Measurements from ENCODE around the gene STX10. TPM values are rescaled to one million over a fixed set of nuclear protein-coding genes. Genes with fewer than 3 reads are reported as not detected.
"Not testable (repeated sequence)": the region's sequence is repeated elsewhere in the genome, so short reads cannot be mapped to it uniquely, and the experiment has no call there.

Gene STX10
- polyA plus RNA-seq, 4 donors: 53.2 to 71.4 (median 54.6) TPM

DNA sequence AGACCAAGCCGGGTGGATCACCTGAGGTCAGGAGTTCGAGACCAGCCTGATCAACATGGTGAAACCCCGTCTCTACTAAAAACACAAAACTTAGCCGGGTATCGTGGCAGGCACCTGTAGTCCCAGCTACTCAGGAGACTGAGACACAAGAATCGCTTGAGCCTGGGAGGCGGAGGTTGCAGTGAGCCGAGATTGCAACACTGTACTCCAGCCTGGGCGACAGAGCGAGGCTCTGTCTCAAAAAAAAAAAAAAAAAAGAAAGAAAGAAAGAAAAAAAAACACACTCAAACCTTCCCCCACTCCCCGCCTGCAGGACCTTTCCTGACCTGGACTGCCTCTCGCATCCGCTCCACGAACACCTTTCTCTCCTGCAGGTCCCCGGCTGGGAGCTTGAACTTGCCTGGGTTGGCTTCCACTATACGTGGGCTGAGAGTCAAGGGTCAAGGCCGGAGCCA is 975 bp downstream of the STX10 start:
- DNase-seq (ENCODE audit: low read depth in 4 of 4, low spot score in 3 of 4): not testable (repeated sequence)

DNA sequence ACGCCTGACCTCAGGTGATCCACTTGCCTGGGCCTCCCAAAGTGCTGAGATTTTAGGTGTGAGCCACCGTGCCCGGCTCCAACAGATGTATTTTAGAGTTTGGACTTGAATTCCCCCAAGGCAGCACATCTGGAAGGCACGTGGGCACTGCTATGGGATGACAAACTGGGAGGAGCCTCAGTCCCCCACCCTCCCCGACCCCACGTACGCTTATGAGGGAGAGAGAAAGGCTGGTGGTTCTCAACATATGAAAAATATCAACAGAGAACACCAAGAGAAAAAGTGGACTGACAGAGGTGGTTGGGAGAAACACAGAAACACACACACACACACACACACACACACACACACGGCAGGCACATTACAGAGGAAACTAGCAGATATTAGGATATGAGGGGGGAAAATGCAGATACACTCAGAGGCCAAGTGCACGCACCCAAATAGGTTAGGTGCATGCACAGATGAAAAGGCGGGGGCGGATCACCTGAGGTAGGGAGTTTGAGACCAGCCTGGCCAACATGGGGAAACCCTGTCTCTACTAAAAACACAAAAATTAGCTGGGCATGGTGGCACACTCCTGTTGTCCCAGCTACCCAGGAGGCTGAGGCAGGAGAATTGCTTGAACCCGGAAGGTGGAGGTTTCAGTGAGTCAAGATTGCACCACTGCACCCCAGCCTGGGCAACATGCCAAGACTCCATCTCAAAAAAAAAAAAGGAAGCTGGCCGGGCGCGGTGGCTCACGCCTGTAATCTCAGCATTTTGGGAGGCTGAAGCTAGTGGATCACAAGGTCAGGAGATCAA is 3.2 kb downstream of the STX10 start:
- DNase-seq (ENCODE audit: low read depth in 4 of 4, low spot score in 3 of 4): no peak

DNA sequence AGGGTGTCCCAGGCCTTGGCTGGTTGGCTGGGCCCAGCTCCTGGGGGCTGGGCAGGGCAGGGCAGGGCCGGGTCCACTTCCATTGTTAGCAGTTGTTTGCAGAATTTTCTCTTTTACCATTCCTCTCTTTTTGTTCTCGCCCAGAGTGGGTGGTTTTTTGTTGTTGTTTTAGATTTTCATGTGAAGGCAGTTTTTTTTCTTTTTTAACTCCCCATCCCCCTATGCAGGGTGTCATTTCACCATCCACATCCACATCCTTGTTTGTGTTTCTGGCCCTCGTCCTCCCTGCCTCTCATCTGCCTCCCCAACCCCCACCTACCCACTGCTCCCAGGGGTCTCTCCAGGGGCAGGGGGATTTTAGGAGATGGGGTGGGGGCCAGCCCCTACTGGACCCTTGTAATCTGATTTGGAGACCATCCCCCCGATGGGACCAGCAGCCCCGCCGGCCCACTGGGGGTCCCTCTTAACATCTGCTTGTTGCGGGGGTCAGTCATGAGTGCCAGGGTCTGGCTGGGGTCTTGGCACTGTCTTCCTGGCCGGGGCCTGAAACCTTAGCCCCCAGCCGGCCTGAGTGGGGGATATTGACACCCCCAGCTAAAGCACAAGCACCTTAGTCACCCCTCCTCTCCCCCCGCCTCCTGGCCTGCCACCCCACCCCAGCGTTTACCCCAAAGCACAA is 10.4 kb downstream of the STX10 start:
- DNase-seq (ENCODE audit: low read depth in 4 of 4, low spot score in 3 of 4): no peak

DNA sequence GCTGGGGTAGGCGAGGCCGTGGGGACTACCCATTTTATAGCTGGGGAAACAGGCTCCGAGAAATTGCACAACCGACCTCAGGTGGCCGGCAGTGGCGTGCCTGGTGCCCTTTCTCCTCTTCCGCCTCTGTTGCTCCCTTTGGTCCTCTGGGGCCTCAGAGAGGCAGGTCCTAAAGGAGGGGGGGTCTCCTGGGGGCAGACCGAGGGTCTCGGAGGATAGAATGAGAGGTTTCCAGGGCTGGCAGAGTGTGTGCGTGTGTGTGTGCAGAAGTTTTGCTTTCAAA is 11.3 kb downstream of the STX10 start:
- DNase-seq (ENCODE audit: low read depth in 4 of 4, low spot score in 3 of 4): no peak

DNA sequence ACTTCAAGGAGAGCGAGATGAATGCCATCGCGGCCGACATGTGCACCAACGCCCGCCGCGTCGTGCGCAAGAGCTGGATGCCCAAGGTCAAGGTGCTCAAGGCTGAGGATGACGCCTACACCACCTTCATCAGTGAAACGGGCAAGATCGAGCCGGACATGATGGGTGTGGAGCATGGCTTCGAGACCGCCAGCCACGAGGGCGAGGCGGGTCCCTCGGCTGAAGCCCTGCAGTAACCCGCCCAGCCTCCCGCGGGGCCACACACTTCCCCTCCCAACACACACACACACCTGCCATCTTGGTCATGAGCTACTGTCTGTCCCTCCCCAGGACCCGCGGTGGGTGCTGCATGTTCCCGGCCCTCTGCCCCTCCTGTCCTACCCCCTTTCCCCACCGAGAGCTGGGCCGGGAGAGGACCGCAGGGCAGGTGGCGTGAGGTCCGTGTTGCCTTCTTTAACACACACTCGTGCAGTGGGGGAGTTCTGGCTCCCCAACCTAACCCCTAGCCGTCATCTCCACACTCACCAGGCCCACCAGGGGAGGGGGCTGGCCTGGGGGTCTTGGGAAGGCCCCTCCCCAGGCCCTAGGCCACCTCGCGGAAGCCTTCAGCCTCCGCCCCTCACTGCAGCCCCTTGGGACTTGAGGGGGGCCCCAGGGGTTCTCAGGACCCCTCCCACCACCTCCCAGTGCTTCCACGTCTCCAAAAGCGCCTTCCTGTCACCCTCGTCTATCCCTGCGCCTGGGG is 11.8 kb downstream of the STX10 start:
- no peak for DNase-seq (ENCODE audit: low read depth in 4 of 4, low spot score in 3 of 4)

DNA sequence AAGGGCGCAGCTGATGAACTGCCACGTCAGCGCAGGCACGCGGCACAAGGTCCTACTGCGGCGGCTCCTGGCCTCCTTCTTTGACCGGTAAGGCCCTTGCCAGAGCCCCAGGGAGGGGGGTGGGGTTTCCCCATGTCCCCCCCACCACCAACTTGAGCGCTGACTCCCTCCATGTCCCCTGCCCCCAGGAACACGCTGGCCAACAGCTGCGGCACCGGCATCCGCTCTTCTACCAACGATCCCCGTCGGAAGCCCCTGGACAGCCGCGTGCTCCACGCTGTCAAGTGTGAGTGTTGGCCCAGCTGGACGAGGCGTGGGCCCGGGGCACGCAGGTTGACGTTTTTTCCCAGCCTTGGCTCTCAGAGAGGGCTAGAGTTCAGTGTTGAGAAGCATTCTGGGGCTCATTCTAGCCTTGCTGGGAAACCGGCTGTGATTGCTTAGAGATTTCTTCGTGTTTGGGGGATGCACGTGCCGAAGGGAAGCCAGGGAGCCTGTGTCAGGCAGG is 12.8 kb downstream of the STX10 start:
- no peak for DNase-seq (ENCODE audit: low read depth in 4 of 4, low spot score in 3 of 4)

DNA sequence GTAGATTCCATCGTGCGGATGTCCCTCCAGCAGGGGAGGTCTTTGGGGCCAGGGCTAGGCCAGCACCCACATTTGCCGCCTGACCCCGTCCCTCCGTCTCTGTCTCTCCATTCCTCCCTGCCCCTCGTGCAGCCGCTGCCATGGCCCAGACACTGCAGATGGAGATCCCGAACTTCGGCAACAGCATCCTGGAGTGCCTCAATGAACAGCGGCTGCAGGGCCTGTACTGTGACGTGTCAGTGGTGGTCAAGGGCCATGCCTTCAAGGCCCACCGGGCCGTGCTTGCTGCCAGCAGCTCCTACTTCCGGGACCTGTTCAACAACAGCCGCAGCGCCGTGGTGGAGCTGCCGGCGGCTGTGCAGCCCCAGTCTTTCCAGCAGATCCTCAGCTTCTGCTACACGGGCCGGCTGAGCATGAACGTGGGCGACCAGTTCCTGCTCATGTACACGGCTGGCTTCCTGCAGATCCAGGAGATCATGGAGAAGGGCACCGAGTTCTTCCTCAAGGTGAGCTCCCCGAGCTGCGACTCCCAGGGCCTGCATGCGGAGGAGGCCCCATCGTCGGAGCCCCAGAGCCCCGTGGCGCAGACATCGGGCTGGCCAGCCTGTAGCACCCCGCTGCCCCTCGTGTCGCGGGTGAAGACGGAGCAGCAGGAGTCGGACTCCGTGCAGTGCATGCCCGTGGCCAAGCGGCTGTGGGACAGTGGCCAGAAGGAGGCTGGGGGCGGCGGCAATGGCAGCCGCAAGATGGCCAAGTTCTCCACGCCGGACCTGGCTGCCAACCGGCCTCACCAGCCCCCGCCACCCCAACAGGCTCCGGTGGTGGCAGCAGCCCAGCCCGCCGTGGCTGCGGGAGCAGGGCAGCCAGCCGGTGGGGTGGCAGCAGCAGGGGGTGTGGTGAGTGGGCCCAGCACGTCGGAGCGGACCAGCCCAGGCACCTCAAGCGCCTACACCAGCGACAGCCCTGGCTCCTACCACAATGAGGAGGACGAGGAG is 14.8 kb downstream of the STX10 start:
- DNase-seq (ENCODE audit: low read depth in 4 of 4, low spot score in 3 of 4): no peak

DNA sequence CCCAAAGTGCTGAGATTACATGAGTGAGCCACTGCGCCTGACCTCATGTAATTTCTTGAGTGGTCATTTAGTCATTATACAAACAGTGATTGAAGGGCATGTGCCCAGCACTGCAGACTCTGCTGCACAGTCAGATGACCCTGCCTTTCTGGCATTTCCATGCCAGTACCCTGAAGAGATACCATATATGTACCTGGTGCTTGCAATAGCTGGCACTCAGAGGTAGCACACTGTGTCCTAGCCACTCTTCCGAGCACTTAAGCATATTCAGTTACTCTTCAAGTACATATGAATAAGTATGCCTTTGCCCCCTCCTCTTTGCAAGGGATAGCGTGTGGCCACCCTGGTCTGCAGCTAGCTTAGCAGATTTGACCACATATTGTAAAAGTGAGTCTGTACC is 15.5 kb downstream of the STX10 start:
- DNase-seq (ENCODE audit: low read depth in 4 of 4, low spot score in 3 of 4): no peak

DNA sequence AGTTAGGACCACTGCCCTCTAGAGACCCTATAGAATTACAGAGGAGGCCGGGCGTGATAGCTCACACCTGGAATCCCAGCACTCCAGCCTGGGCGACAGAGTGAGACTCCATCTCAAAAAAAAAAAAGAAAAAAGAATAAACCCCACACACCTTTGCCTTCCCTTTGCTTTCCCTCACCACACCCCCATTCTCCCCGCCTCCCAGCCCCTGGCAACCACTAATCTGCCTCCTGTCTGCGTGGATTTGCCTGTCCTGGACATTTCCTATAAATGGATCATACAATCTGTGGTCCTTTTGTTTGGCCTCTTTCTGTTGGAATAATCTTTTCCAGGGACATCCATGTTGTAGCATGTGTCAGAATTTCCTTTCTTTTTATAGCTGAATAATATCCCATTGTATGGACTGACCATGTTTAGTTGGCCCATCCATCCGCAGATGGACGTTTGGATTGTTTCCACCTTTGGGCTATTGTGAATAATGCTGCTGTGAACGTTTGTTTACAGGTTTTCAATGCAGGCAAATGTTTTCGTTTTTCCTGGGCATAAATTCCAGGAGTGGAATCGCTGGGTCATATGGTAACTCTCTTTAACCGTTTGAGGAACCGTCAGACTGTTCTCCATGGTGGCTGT is 16.8 kb downstream of the STX10 start:
- DNase-seq (ENCODE audit: low read depth in 4 of 4, low spot score in 3 of 4): no peak

DNA sequence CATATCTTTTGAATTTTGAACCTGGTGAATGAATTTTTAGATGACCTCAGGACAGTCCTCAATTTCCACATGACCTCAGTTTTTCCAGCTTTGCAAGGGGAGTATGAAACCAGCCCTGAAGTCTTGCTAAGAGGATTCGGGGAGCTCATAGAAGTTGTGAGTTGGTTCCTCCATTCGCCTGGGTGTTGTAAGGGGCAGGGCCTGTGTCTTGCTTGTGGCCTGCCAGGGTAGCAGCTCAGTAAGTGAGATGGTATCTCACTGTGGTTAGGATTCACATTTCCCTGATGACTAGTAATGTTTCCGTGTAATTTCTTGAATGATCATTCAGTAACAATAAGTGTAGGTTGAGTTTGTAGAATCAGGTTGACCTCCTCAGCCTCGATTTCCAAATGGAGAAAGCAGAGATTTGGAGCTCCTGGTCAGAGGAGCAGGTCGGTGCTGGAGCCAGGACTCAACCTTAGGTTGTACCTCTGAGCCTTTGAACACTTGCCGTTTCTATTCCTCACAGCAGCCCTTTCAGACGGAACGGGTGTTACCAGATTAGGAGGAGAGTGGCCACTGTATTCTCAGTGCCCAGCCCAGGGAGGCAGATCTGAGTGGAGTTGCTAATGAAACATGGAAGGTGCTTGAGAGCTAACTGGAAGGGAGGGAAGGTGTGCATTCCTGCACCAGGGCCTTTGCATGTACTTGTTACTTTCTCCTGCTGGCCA is 17.5 kb downstream of the STX10 start:
- no peak for DNase-seq (ENCODE audit: low read depth in 4 of 4, low spot score in 3 of 4)

DNA sequence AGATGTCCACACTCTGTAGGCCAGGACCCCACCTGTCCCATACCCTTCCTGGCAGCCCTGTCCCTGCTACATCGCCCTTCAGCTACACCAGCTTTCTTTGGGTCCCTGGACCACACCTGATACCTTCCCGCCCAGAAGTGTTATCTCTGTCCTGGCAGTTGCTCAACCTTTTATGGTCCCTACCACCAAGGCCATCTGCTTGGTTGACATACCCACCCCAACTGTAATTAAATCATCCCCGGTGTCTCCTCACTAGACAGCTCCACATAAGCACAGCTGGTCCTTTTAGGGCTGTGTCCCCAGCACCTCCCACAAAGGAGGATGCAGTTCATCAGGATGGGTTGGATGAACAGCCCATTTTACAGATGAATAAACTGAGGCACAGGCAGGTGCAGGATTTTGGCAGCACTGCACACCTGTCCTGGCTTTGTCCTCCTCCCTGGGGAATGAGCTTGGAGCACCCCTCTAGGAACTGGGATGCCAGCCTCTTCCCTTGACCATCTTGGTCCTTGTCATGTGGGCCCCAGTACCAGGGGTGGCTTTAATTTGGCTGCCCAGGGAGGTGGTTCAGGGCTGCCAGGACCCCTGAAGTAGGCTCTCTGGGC is 19.2 kb downstream of the STX10 start:
- DNase-seq (ENCODE audit: low read depth in 4 of 4, low spot score in 3 of 4): no peak

DNA sequence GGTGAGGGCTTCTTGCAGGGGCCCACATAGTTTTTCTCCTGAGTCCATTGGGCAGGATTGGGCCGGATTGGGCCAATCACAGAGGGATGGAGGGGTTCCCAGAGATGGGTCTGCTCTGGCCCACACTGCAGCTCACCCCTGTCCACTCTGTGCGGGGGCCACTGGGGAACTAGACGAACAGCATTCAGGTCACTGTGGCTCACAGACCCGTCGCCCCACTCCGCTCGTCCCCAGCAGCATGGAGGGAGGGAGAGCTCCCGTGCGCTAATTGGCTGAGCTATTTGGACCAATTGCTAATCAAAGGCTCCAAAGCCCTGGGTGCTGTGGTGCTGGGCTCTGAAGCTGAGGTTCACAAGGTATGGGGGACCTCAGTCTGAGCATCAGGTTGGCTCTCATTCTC is 20.8 kb downstream of the STX10 start:
- no peak for DNase-seq (ENCODE audit: low read depth in 4 of 4, low spot score in 3 of 4)

DNA sequence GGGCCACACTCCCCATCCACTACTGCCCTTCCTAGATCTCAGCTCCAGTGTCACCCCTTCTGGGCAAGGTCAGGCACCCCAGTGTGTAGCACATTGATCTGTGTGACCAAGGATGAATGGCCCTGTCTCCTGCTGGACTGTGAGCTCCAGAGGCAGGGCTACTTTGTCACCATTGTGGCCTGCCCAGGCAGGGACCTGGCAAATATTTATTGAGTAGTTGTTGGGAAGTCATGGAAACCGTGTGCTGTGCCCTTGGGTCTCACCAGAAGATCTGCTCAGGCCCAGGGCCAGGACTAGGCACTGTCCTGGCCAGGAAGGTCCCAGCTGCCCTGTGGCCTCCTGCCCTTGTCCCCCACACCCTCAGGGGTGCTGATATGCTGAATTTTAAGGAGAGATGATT is 21.6 kb downstream of the STX10 start:
- DNase-seq (ENCODE audit: low read depth in 4 of 4, low spot score in 3 of 4): no peak

DNA sequence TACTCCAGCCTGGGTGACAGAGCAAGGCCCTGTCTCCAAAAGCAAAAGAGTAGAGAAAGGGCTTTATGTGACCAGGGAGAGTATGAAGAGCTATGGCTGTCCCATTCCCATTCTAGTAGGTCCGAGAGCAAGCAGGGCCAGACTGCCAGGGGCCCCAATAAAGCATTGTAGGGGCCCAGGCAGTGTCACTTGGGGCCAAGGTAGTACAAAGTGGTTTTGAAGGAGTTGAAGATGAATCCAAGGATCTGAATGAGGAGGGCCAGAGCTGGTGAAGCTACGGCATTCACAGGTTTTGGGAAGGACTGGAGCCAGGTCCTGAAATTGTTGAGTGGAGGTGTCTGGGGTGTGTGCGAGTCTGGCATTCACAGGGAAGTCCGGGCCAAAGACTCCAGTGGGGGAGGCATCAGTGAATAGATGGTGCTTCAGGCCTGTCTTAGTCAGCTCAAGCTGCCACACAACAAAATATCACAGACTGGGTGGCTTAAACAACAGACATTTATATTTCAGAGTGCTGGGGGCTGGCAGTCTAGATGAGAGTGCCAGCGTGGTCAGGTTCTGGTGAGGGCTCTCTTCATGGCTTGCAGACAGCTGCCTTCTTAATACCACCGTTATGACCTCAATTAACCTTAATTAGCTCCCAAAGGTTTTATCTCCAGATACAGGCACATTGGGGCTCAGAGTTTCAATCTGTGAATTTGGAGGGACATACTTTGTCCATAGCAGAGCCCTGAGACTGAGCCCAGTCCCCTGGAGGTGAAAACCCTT is 22.2 kb downstream of the STX10 start:
- no peak for DNase-seq (ENCODE audit: low read depth in 4 of 4, low spot score in 3 of 4)

DNA sequence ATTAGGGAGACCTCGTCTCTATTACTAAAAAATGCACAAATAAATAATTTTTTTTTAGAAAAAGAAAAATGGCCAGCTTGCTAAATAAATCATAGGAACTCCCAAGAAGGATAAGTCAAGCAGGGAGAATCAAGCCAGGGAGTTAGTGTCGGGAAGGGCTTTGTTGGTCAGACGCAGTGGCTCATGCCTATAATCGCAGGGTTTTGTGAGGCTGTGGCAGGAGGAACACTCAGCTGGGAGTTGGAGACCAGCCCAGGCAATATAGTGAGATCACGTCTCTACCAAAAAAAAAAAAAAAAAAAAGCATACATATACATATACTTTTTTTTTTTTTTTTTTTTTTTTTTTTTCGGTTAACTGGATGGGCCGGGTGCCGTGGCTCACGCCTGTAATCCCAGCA is 23.1 kb downstream of the STX10 start:
- DNase-seq (ENCODE audit: low read depth in 4 of 4, low spot score in 3 of 4): no peak

DNA sequence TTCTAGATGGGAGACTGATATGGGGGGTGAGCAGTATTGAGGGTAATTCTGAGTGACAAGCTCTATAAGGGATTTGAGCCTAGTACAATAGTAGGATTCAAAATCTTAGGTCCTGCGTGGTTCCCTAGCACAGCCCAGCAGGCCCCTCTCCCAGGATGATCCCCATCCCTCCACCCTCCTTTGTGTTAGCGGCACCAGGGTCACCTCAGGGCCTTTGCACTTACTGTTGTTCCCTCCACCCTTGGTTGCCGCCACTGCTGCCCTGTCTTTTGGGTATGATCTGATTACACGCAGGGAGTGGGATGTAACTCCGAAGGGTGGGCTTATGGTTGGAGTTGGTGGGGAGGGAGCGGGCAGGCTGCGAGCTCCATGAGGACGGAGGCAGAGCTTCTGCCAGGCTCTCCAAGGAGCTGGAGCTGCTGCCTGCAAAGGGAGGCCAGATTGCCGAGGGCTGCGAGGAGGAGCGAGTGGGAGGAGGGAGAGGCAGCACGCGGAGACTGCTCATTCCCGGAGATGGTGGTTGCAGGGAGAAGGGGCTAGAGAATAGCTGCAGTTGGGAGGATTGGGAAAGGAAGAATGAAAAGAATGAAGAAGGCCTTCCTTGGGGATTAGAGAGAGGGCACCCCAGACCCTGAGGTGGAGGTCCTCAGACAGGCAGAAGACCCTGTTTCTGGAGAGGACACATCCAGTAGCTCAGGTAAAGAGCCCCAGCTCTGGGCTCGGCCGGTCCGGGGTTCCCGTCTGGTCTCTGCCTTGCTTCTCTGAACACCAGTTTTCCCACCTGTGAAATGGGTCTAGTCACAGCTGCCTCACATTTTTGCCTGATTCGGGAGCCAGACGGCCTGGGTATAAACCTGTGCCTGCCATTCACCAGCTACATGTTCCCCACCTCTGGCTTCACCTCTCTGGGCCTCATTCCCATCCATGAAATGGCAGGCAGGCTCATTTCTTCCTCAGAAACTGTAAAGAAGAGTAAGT is 26.9 kb downstream of the STX10 start:
- DNase-seq (ENCODE audit: low read depth in 4 of 4, low spot score in 3 of 4): no peak

All from right renal pelvis (tissue), 4 donors.